Aorta (tissue), 5 donors: ENCODE measurements around the gene ADM2. TPM values are rescaled to one million over a fixed set of nuclear protein-coding genes. Genes with fewer than 3 reads are reported as not detected.

Source experiments
- ATAC-seq: fragments of 200-7000 bp; cut with Tn5 transposase; one replicate; pipeline ENCODE4 v1.9.1; 2022; ENCODE audit warnings: moderate library complexity; ENCODE audit not compliant: low FRiP score
- DNase-seq, 2 donors: peaks; one replicate each; pipeline ENCODE4 v3.0.0-alpha.2; 2020
- H3K27ac ChIP-seq, 2 donors: one replicate each; pipeline ENCODE4 v1.5.1; 2013; ENCODE audit warnings: low read length in 2 of 2, mild to moderate bottlenecking in 2 of 2, moderate library complexity in 2 of 2, control low read depth in 1 of 2, inconsistent platforms in 1 of 2, low read depth in 1 of 2
- H3K27me3 ChIP-seq, 2 donors: one replicate each; pipeline ENCODE4 v1.6.1; 2013; ENCODE audit warnings: control low read depth in 1 of 2, low read length in 1 of 2, mild to moderate bottlenecking in 1 of 2, moderate library complexity in 1 of 2; ENCODE audit not compliant: insufficient read depth in 2 of 2, control insufficient read depth in 1 of 2
- H3K36me3 ChIP-seq, 2 donors: one replicate each; pipeline ENCODE4 v1.6.1; 2013; ENCODE audit warnings: control low read depth in 1 of 2, low read length in 1 of 2, mild to moderate bottlenecking in 1 of 2; ENCODE audit not compliant: insufficient read depth in 2 of 2, control insufficient read depth in 1 of 2
- H3K4me1 ChIP-seq, 2 donors: one replicate each; pipeline ENCODE4 v1.6.1; 2013; ENCODE audit warnings: low read length in 2 of 2, control low read depth in 1 of 2, mild to moderate bottlenecking in 1 of 2, moderate library complexity in 1 of 2; ENCODE audit not compliant: insufficient read depth in 2 of 2, control insufficient read depth in 1 of 2
- H3K4me3 ChIP-seq, 2 donors: one replicate each; pipeline ENCODE4 v1.5.1; 2013; ENCODE audit warnings: low read length in 2 of 2, control low read depth in 1 of 2, mild to moderate bottlenecking in 1 of 2
- H3K9me3 ChIP-seq: one replicate; pipeline ENCODE4 v1.6.1; 2013; ENCODE audit warnings: mild to moderate bottlenecking, low read length; ENCODE audit not compliant: control insufficient read depth
- WGBS, 2 donors: extraction: QIAGEN DNeasy Blood & Tissue Kit; methylation state at CpG; one replicate each; pipeline ENCODE4 v1.1.7; 2013; 5-methylcytosine and 5-hydroxymethylcytosine counted together
- intact Hi-C, 2 donors: fragments of 100-400 bp; cut with DNase I; formaldehyde crosslinking; loops; one replicate each; pipeline versions ENCODE4 v1.14.2 to v1.15.0; 2022
- polyA plus RNA-seq, 2 donors: library from polyadenylated mRNA; stranded (reverse); fragments of 200-250 nt; gene quantifications; one replicate each; pipeline ENCODE4 v1.2.3, GENCODE V29; 2013
- total RNA-seq, 2 donors: library from RNA; stranded (reverse); fragmentation: NEBNext Ultra II Directional; extraction: Animal tissue kit (Norgen Biotek cat#: 25700); gene quantifications; one replicate each; pipeline ENCODE4 v1.2.1, GENCODE V29; 2021
- donor health status: healthy with polysubstance abuse.
- donor health status: Bipolar disorder and iron deficiency.
- donor health status: DM: no; HTN: no; CAD: no.
- donor health status: DM: no; HTN: no; CAD: no.
- donor health status: DM: yes; HTN: yes; CAD: no.

Gene ADM2
- total and polyA plus RNA-seq, 4 donors = 0.26 to 0.54 (median 0.50) TPM; not detected in 1

- H3K27me3 ChIP-seq = no peaks in the 10 kb centered on the region
- peaks cover 0 to 2% of the 10 kb centered on the region in 2 donors for H3K36me3 ChIP-seq
These were observed 37.3 kb upstream of the ADM2 start for GRCh38 chr22:50443801-50444625.

GRCh38 chr22:50444663-50445062 is 36.7 kb upstream of the ADM2 start:
- H3K27ac ChIP-seq = no peak overlapping the region
- H3K36me3 ChIP-seq = peaks cover 0 to 2% of the 10 kb centered on the region in 2 donors
- intact Hi-C loops = no loop called here
- ATAC-seq = no peak
- H3K9me3 ChIP-seq = no peaks in the 10 kb centered on the region
- no peak for DNase-seq
- WGBS, 2 donors = 67 to 77% methylated on average over 5 of the region's 5 CpGs
- H3K27me3 ChIP-seq = no peaks in the 10 kb centered on the region
- H3K4me3 ChIP-seq = no peak overlapping the region
- no peaks in the 10 kb centered on the region for H3K4me1 ChIP-seq

More at GRCh38 chr22:50443801-50444625, 37.3 kb upstream of the ADM2 start:
- Histone ChIP-seq H3K4me1 (no peaks in the 10 kb centered on the region), H3K27ac (no peak overlapping the region), H3K9me3 (no peaks in the 10 kb centered on the region), H3K4me3 (no peak overlapping the region)
- DNase-seq = no peak
- intact Hi-C loops = no loop called here
- no peak for ATAC-seq
- 69 to 72% methylated on average over 28 of the region's 28 CpGs for WGBS, 2 donors

GRCh38 chr22:50445071-50445879 is 36.1 kb upstream of the ADM2 start:
- no peak for DNase-seq
- ATAC-seq = no peak
- H3K36me3 ChIP-seq = peaks cover 0 to 4% of the 10 kb centered on the region in 2 donors
- no peaks in the 10 kb centered on the region for H3K4me1 ChIP-seq
- intact Hi-C loops = no loop called here
- 72% methylated on average over 30 of the region's 30 CpGs for WGBS, 2 donors
- no peaks in the 10 kb centered on the region for H3K9me3 ChIP-seq
- no peaks in the 10 kb centered on the region for H3K27me3 ChIP-seq
- H3K4me3 ChIP-seq = no peak overlapping the region
- H3K27ac ChIP-seq = no peak overlapping the region

DNA sequence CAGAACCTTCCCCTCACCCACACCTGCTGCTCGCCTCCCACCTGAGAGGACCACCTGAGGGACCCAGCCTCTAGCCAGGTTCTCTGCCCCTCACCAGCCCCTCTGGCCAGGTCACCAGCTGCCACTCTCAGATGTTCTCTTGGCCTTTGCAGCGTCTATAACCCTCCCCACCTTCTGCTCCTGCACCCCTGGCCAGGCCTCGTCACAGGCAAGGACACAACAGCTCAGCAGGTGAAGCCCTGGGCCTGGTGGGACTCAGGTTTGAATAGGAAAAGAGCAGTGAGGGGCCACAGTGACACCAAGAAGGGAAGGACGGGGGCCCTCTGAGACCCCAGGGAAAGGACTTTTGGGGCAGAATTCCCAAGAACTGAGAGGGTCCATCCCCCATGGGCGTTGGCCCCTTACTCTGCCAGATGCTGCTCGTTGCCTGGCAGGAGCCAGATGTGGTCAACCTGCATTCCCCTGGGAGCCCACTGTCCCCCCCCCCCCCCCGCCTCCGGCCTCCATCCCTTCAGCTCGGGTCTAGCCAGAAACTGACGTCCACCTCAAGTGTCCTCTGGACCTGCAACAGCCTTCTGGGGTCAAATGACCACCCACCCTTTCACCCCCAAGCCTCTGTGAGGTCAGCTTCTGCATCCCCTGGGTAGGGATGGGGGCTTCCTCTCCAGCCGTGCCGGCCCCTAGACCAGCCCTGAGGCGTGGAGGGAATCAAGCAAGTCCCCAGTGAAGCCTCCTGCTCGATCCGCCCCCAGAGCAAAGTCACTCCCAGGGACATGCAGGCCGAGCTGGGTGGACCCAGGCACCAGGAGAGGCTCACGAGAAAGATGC is 35.2 kb upstream of the ADM2 start:
- intact Hi-C loops = no loop called here
- DNase-seq = no peak
- Histone ChIP-seq H3K36me3 (peaks cover 0 to 3% of the 10 kb centered on the region in 2 donors), H3K27me3 (no peaks in the 10 kb centered on the region), H3K27ac (no peak overlapping the region), H3K9me3 (no peaks in the 10 kb centered on the region), H3K4me3 (no peak overlapping the region), H3K4me1 (no peaks in the 10 kb centered on the region)
- WGBS, 2 donors = 70 to 76% methylated on average over 15 to 17 of the region's 17 CpGs
- ATAC-seq = no peak

GRCh38 chr22:50446708-50447575 is 34.4 kb upstream of the ADM2 start:
- H3K27me3 ChIP-seq = no peaks in the 10 kb centered on the region
- intact Hi-C loops = no loop called here
- no peaks in the 10 kb centered on the region for H3K4me1 ChIP-seq
- H3K9me3 ChIP-seq = no peaks in the 10 kb centered on the region
- H3K27ac ChIP-seq = no peak overlapping the region
- DNase-seq = no peak
- no peak overlapping the region for H3K4me3 ChIP-seq
- no peak for ATAC-seq
- H3K36me3 ChIP-seq = peaks cover 0 to 3% of the 10 kb centered on the region in 2 donors
- WGBS, 2 donors = 83 to 86% methylated on average over 51 to 54 of the region's 54 CpGs

DNA sequence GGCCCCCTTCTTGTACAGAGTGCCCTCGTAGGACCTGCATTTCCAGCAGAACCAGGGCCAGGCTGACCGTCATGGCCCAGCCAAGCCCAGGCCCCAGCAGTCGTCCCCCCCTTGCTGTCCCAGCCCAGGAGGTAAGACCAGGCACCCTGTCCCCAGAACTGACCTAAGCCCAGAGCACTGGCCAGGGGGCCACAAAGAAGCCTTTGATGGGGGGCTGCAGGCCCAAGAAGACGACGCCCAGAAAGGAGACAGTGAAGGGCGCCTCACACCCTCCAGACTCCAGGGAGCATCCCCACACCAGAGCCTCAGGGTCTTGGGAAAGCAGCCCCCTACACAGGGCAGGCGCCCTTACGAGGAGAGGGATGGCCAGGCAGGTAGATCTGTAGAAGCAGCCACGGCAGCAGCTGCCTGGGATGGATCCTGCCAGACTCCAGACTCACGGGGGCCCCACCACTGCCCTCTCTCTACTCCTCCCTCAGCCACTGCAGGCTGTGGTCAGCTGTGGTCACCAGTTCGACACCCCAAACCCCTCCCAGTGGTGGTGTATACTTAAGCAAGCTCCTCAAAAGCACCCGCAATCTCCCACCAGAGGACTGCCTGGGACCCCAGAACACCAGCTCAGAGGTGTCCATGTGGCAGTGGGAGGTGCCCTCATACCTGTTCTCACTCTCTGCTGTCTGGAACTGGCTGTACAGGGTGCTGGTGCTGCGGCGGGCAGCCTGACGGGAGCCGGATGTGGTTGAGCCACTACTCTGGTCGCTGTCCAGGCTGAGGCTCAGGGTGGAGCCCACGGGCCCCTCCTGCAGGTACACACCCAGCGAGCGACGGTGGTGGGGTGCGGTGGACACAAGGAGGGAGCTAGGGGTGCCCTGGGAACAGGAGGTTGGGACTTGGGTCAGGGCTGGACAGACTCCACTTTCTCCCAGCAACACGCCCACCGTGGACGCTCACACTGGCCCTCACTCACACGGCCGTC is 33.5 kb upstream of the ADM2 start:
- WGBS, 2 donors = 87 to 90% methylated on average over 27 of the region's 27 CpGs
- intact Hi-C loops = no loop called here
- Histone ChIP-seq H3K27me3 (no peaks in the 10 kb centered on the region), H3K4me1 (no peaks in the 10 kb centered on the region), H3K4me3 (no peak overlapping the region), H3K9me3 (no peaks in the 10 kb centered on the region), H3K27ac (no peak overlapping the region), H3K36me3 (peaks cover 0 to 3% of the 10 kb centered on the region in 2 donors)
- no peak for DNase-seq
- no peak for ATAC-seq

DNA sequence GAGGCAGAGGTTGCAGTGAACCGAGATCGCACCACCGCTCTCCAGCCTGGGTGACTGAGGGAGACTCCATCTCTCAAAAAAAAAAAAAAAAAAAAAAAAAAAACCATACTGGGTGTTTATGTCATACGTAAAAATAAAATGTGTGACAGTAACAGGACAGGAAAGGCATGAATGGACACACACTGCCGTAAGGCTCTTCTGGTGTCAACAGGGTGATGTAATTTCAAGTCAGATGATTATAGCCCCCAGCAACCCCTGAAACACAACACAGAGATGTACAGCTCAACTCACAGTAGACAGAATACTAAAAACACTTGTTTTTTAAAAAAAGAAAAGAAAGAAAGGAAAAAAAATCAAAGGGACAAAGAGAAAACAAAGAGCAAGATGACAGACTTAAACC is 28.7 kb upstream of the ADM2 start:
- no peaks in the 10 kb centered on the region for H3K9me3 ChIP-seq
- H3K4me1 ChIP-seq = no peaks in the 10 kb centered on the region
- intact Hi-C loops = no loop called here
- H3K27me3 ChIP-seq = no peaks in the 10 kb centered on the region
- no peak overlapping the region for H3K4me3 ChIP-seq
- no peak overlapping the region for H3K27ac ChIP-seq
- H3K36me3 ChIP-seq = peaks cover 0 to 16% of the 10 kb centered on the region in 2 donors
- no peak for ATAC-seq
- no peak for DNase-seq
- 78 to 82% methylated on average over 5 of the region's 5 CpGs for WGBS, 2 donors
